Measurements from ENCODE around the gene OCRL. TPM values are rescaled to one million over a fixed set of nuclear protein-coding genes. Genes with fewer than 3 reads are reported as not detected.

The OCRL gene
- total RNA-seq, 4 donors from 2014 or later, result 7.2 to 34.7 (median 17.4) TPM

DNA sequence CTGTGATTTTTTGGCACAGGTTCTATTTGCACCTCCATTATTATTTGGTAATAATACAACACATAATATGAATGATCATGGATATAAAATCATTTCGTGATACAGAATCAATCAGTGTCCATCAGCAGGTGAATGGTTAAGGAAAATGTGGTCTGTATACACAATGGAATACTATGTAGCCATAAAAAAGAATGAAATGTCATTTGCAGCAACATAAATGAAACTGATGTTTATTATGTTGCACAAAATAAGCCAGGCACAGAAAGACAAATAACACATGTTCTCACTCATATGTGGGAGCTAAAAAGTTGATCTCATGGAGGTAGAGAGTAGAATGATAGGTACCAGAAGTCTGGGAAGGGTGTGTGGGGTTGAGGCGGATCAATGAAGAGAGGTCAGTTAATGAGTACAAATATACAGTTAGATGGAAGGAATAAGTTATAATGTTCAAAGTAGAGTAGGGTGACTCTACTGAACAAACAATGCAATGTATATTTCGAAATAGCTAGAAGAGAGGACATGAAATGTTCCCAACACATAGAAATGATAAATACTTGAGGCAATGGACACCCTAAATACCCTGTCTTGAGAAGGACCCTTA lies 15.7 kb upstream of the OCRL start:
- Histone ChIP-seq H3K27ac (no peak overlapping the region), H3K4me3 (no peak overlapping the region)
- intact Hi-C loops (cut with DNase I; ENCODE audit: low total_unique reads), result no loop called here

DNA sequence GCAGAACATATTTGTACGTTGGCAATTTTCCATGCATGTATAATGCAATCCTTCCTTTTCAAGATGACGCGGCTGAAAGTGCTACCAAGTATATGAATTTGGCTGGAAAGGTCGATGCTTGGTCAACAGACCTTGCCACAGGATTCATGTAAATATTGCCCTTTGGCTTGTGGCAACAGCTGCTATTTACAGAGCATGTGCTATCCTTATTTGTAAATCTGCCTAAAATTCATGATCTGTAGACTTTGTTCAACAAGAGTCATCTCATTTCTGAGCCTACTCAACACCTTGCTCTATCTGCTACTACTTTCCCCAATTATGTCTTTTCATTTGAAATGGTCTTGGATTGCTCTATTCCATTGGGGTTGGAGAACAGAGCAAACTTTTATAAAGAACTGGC lies 14.9 kb upstream of the OCRL start:
- Histone ChIP-seq H3K27me3 (no peaks in the 10 kb centered on the region), H3K4me1 (no peaks in the 10 kb centered on the region), H3K36me3 (no peaks in the 10 kb centered on the region), H3K4me3 (no peak overlapping the region), H3K9me3 (no peaks in the 10 kb centered on the region), H3K27ac (no peak overlapping the region)
- intact Hi-C loops (cut with DNase I; ENCODE audit: low total_unique reads), result no loop called here
- no peak for TF ChIP-seq POLR2A (IDR thresholded peaks at IDR 0.05)
- TF ChIP-seq, protein P1, sequence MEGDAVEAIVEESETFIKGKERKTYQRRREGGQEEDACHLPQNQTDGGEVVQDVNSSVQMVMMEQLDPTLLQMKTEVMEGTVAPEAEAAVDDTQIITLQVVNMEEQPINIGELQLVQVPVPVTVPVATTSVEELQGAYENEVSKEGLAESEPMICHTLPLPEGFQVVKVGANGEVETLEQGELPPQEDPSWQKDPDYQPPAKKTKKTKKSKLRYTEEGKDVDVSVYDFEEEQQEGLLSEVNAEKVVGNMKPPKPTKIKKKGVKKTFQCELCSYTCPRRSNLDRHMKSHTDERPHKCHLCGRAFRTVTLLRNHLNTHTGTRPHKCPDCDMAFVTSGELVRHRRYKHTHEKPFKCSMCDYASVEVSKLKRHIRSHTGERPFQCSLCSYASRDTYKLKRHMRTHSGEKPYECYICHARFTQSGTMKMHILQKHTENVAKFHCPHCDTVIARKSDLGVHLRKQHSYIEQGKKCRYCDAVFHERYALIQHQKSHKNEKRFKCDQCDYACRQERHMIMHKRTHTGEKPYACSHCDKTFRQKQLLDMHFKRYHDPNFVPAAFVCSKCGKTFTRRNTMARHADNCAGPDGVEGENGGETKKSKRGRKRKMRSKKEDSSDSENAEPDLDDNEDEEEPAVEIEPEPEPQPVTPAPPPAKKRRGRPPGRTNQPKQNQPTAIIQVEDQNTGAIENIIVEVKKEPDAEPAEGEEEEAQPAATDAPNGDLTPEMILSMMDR (IDR thresholded peaks at IDR 0.05), result no peak
- no peak for DNase-seq

More for the DNA sequence above, 15.7 kb upstream of the OCRL start:
- Histone ChIP-seq H3K4me1 (no peaks in the 10 kb centered on the region), H3K9me3 (no peaks in the 10 kb centered on the region), H3K27me3 (no peaks in the 10 kb centered on the region), H3K36me3 (no peaks in the 10 kb centered on the region)
- TF ChIP-seq, protein P1 (IDR thresholded peaks at IDR 0.05), result no peak
- no peak for TF ChIP-seq POLR2A (IDR thresholded peaks at IDR 0.05)
- no peak for DNase-seq

DNA sequence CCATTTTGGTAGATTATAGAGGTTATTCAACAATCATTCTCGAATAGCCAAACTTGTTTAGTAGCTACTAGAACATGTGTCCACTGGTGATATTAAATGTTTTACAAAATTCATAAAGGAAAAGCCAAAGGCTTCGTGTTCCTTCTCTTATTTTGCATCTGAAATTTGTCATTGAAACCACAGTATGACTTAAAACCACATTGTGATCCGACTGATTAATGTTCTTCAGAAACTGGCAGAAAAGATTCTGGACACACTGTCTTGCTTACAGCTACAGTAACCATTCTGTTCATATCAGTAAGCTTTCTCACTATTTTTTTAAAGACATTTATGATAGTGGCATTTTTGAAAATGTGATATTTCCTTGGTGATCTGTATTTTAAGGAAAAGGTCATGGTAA lies 14.2 kb upstream of the OCRL start:
- intact Hi-C loops (cut with DNase I; ENCODE audit: low total_unique reads), result no loop called here
- Histone ChIP-seq H3K36me3 (no peaks in the 10 kb centered on the region), H3K4me1 (no peaks in the 10 kb centered on the region), H3K27ac (no peak overlapping the region), H3K4me3 (no peak overlapping the region), H3K27me3 (no peaks in the 10 kb centered on the region), H3K9me3 (no peaks in the 10 kb centered on the region)
- TF ChIP-seq, protein P1 (IDR thresholded peaks at IDR 0.05), result no peak
- DNase-seq, result no peak

DNA sequence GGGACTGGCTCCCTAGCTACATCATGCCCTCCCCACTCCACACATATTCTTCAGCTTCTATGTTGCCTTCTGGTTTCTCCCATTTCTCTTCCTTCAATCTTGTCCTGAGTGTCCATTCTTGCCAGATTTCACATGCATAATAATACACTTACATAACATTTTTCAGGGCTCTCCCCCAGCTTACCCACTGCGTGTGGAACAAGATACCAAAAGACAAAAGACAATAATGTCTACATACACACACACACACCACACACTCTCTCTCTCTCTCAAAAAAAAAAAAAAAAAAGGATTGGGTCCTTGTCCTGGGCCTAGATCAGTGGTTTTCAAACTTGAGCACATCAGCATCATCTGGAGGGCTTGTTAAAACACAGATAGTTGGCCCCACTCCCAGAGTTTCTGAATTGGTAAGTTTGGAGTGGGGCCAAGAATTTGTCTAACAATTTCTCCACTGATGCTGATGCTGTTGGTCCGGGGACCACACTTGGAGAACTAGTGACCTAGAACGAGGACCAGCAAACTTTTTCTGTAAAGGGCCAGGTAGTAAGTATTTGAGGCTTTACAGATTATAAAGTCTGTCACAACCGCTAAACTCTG lies 10.3 kb upstream of the OCRL start:
- H3K36me3 ChIP-seq, result no peaks in the 10 kb centered on the region
- TF ChIP-seq, protein P1 (IDR thresholded peaks at IDR 0.05), result no peak
- TF ChIP-seq POLR2A (IDR thresholded peaks at IDR 0.05), result no peak
- no peak overlapping the region for H3K27ac ChIP-seq
- H3K4me1 ChIP-seq, result no peaks in the 10 kb centered on the region
- intact Hi-C loops (cut with DNase I; ENCODE audit: low total_unique reads), result no loop called here
- H3K4me3 ChIP-seq, result no peak overlapping the region
- no peaks in the 10 kb centered on the region for H3K9me3 ChIP-seq
- no peak for DNase-seq
- no peaks in the 10 kb centered on the region for H3K27me3 ChIP-seq

DNA sequence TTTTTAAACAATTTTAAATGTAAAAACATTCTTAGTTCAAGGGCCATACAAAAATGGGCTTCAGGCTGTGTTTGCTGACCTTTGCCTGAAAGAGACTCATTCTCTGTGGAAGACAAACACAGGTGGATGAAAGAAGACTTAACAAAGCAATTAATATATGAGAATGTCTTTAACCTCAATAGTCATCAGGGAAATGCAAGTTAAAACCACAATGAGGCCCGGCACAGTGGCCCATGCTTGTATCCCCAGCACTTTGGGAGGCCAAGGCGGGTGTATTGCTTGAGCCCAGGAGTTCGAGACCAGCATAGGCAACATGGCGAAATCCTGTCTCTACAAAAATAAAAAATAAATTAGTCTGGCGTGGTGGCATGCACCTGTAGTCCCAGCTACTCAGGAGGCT lies 9.6 kb upstream of the OCRL start:
- H3K4me1 ChIP-seq, result no peaks in the 10 kb centered on the region
- H3K36me3 ChIP-seq, result no peaks in the 10 kb centered on the region
- DNase-seq, result no peak
- no peak overlapping the region for H3K27ac ChIP-seq
- H3K27me3 ChIP-seq, result no peaks in the 10 kb centered on the region
- no peak overlapping the region for H3K4me3 ChIP-seq
- TF ChIP-seq, protein P1 (IDR thresholded peaks at IDR 0.05), result no peak
- TF ChIP-seq POLR2A (IDR thresholded peaks at IDR 0.05), result no peak
- intact Hi-C loops (cut with DNase I; ENCODE audit: low total_unique reads), result no loop called here
- no peaks in the 10 kb centered on the region for H3K9me3 ChIP-seq

Data from uterus (tissue), 4 donors.